Measurements from ENCODE around the gene HACL1. TPM values are rescaled to one million over a fixed set of nuclear protein-coding genes. Genes with fewer than 3 reads are reported as not detected.

The HACL1 gene
- total and polyA plus RNA-seq, 2 donors (not counting 3 experiments of a cell fraction or from before 2014, with no cell fraction given), result 16.5 to 27.4 TPM

DNA sequence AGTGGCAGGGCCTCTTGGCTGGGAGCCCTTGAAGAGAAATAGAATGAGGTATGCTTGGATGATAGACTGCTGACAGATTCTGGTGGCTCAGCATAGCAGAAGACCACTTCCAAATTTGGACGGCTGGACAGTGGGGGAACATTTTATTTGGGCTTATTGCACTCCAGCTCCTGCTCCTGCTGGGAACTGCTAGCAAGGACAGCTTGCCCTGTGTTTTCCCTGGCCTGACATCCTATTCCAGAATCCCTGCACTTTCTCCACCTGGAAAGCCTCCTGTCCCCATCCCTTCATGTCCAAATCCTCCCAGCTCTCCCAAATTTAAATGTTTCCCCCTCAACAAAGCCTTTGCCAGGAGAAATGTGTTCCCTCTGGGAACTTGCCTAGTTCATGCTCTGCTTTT, 70.0 kb downstream of the HACL1 start:
- Histone ChIP-seq H3K27ac (ENCODE audit: insufficient read depth, low read depth, low read length) (no peak overlapping the region), H3K36me3 (ENCODE audit: control insufficient read depth in 2 of 2, extremely low read depth in 1 of 2, insufficient read depth in 2 of 2, low read length in 2 of 2) (no peaks in the 10 kb centered on the region), H3K4me1 (ENCODE audit: control insufficient read depth, extremely low read depth, insufficient read depth, low read length) (no peaks in the 10 kb centered on the region), H3K9me3 (replicated peaks; ENCODE audit: control insufficient read depth, insufficient read depth, low read length) (no peaks in the 10 kb centered on the region), H3K79me2 (ENCODE audit: control insufficient read depth, insufficient read depth, low read length) (no peaks in the 10 kb centered on the region), H3K9ac (replicated peaks; ENCODE audit: extremely low read depth, insufficient read depth, low read length) (no peak overlapping the region), H3K4me2 (ENCODE audit: insufficient read depth, low read length) (no peak overlapping the region), H3K9me1 (replicated peaks; ENCODE audit: control insufficient read depth, extremely low read depth, insufficient read depth, low read length) (no peaks in the 10 kb centered on the region), H4K20me1 (replicated peaks; ENCODE audit: control insufficient read depth, extremely low read depth, insufficient read depth, low read length) (no peaks in the 10 kb centered on the region), H3K4me3 (replicated peaks in 1 of 3; ENCODE audit: insufficient read depth in 1 of 3, low read depth in 1 of 3, low read length in 3 of 3) (no peak overlapping the region), H3K27me3 (ENCODE audit: control insufficient read depth in 2 of 2, insufficient read depth in 2 of 2, low read length in 2 of 2) (peaks cover 0 to 2% of the 10 kb centered on the region in 2 experiments), H2AFZ (ENCODE audit: low read depth, low read length) (no peak overlapping the region)
- CTCF ChIA-PET, result no interaction called here
- intact Hi-C loops (cut with micrococcal nuclease), result no loop called here
- DNase-seq (ENCODE audit: low read depth, low spot score), result no peak
- POLR2A ChIA-PET, result no interaction called here
- BruUV-seq (replicated peaks), result no TSS peak
- dilution Hi-C loops (cut with MboI; ENCODE audit: extremely low pct_ligation_motif_present, low sequenced_read_pairs), result no loop called here
- no peak for FAIRE-seq
- no peak for TF ChIP-seq EZH2 (IDR thresholded peaks at IDR 0.05; ENCODE audit: borderline replicate concordance, low read depth, low read length, severe bottlenecking)
- TF ChIP-seq MYC (IDR thresholded peaks at IDR 0.05; ENCODE audit: low read depth, low read length), result no peak
- no peak for TF ChIP-seq POLR2A (IDR thresholded peaks at IDR 0.05; ENCODE audit: low read depth, low read length)
- TF ChIP-seq JUN (IDR thresholded peaks at IDR 0.05; ENCODE audit: borderline replicate concordance, insufficient read depth, insufficient read length, low read depth), result no peak
- no peak for TF ChIP-seq GATA2 (IDR thresholded peaks at IDR 0.05; ENCODE audit: insufficient read depth, insufficient read length, low read depth, low read length)
- no peak for TF ChIP-seq POLR2AphosphoS5 (IDR thresholded peaks at IDR 0.05; ENCODE audit: insufficient read depth, low read depth, low read length)
- TF ChIP-seq FOS (IDR thresholded peaks at IDR 0.05; ENCODE audit: borderline replicate concordance, insufficient read depth, low read length), result no peak
- TF ChIP-seq, protein P1, sequence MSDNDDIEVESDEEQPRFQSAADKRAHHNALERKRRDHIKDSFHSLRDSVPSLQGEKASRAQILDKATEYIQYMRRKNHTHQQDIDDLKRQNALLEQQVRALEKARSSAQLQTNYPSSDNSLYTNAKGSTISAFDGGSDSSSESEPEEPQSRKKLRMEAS (IDR thresholded peaks at IDR 0.05; ENCODE audit: insufficient read depth, insufficient read length), result no peak
- TF ChIP-seq, protein P2, sequence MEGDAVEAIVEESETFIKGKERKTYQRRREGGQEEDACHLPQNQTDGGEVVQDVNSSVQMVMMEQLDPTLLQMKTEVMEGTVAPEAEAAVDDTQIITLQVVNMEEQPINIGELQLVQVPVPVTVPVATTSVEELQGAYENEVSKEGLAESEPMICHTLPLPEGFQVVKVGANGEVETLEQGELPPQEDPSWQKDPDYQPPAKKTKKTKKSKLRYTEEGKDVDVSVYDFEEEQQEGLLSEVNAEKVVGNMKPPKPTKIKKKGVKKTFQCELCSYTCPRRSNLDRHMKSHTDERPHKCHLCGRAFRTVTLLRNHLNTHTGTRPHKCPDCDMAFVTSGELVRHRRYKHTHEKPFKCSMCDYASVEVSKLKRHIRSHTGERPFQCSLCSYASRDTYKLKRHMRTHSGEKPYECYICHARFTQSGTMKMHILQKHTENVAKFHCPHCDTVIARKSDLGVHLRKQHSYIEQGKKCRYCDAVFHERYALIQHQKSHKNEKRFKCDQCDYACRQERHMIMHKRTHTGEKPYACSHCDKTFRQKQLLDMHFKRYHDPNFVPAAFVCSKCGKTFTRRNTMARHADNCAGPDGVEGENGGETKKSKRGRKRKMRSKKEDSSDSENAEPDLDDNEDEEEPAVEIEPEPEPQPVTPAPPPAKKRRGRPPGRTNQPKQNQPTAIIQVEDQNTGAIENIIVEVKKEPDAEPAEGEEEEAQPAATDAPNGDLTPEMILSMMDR (IDR thresholded peaks at IDR 0.05; ENCODE audit: extremely low read depth in 1 of 2, insufficient read depth in 1 of 2, low read depth in 1 of 2, low read length in 2 of 2), result no peak
